HEK293 (cell line): ENCODE results near the gene CRLF2.
A peak's percentile ranks its signal among the peaks of the same experiment; 100 is the strongest.

Source experiments
- CTCF ChIA-PET: fragments of 350-600 bp; formaldehyde crosslinking; extraction: SDS; loops from one replicate; lab custom pipeline; 2021; ENCODE audit warnings: antibody characterized with exemption; lab: Yijun Ruan, JAX
- POLR2A ChIA-PET: fragments of 300-600 bp; formaldehyde crosslinking; extraction: SDS; loops from one replicate; lab custom pipeline; 2020; ENCODE audit warnings: antibody characterized with exemption, inconsistent platforms; lab: Yijun Ruan, JAX
- H3K27ac ChIP-seq: fragments of 200-500 bp; sonication (Bioruptor generic); 2 replicates; pipeline ENCODE4 v1.5.1; 2014; ENCODE audit warnings: low read depth, low read length, control low read depth, inconsistent platforms; ENCODE audit errors: extremely low read depth
- H3K36me3 ChIP-seq, 2 experiments: fragments of 200-500 bp in 1 of 2; sonication (Bioruptor generic) in 1 of 2; 1 replicate in 1 of 2; 2 replicates in 1 of 2; pipeline ENCODE4 v1.5.1; 2014 to 2017; ENCODE audit warnings: inconsistent platforms in 2 of 2, low read length in 2 of 2; ENCODE audit not compliant: control insufficient read depth in 2 of 2, insufficient read depth in 1 of 2
- H3K4me1 ChIP-seq: fragments of 200-500 bp; sonication (Bioruptor generic); 2 replicates; pipeline ENCODE4 v1.5.1; 2014; ENCODE audit warnings: mild to moderate bottlenecking, low read length, inconsistent platforms; ENCODE audit not compliant: control insufficient read depth, insufficient read depth
- H3K4me3 ChIP-seq: 2 replicates; pipeline ENCODE4 v1.5.1; 2011; ENCODE audit warnings: low read depth, mild to moderate bottlenecking, control low read depth, low read length, moderate library complexity
- H3K9me3 ChIP-seq: fragments of 200-500 bp; sonication (Bioruptor generic); 2 replicates; pipeline ENCODE4 v1.5.1; 2014; ENCODE audit warnings: low read depth, low read length, inconsistent platforms; ENCODE audit not compliant: control insufficient read depth, insufficient read depth
- EGR2 ChIP-seq: fragments of 450-650 bp; formaldehyde crosslinking; IDR thresholded peaks from 2 replicates; pipeline ENCODE4 v1.5.1; 2016; ENCODE audit warnings: low read depth, missing biosample characterization, missing genetic modification characterization
- HOXC10 ChIP-seq: sonication (generic); formaldehyde crosslinking; IDR thresholded peaks from 2 replicates; pipeline ENCODE4 v1.8.1; 2023; ENCODE audit warnings: mild to moderate bottlenecking, missing genetic modification reagents
- KLF8 ChIP-seq: fragments of 450-650 bp; formaldehyde crosslinking; IDR thresholded peaks from 2 replicates; pipeline ENCODE4 v1.5.1; 2016; ENCODE audit warnings: missing biosample characterization, missing genetic modification characterization
- PRDM1 ChIP-seq: fragments of 450-650 bp; formaldehyde crosslinking; IDR thresholded peaks from 2 replicates; pipeline ENCODE4; 2016; ENCODE audit warnings: missing biosample characterization, missing genetic modification characterization
- RBAK ChIP-seq: fragments of 450-650 bp; formaldehyde crosslinking; IDR thresholded peaks from 2 replicates; pipeline ENCODE4 v1.5.1; 2016; ENCODE audit warnings: missing biosample characterization, missing genetic modification characterization
- REPIN1 ChIP-seq: fragments of 450-650 bp; formaldehyde crosslinking; IDR thresholded peaks from 2 replicates; pipeline ENCODE4 v1.5.1; 2017; ENCODE audit warnings: missing biosample characterization, missing genetic modification characterization, low read depth
- SALL2 ChIP-seq: fragments of 450-650 bp; formaldehyde crosslinking; IDR thresholded peaks from 2 replicates; pipeline ENCODE4 v1.5.0; 2017; ENCODE audit warnings: missing biosample characterization, mild to moderate bottlenecking, missing genetic modification characterization, borderline replicate concordance
- TCF7L2 ChIP-seq: IDR thresholded peaks from 2 replicates; pipeline ENCODE4 v1.6.1; 2011; ENCODE audit warnings: low read depth, mild to moderate bottlenecking, inconsistent platforms, low read length, moderate library complexity, borderline replicate concordance
- YY1 ChIP-seq: fragments of 450-650 bp; formaldehyde crosslinking; IDR thresholded peaks from 2 replicates; pipeline ENCODE4 v1.5.1; 2018; ENCODE audit warnings: missing biosample characterization, missing genetic modification characterization
- ZBTB17 ChIP-seq: fragments of 450-650 bp; formaldehyde crosslinking; IDR thresholded peaks from 2 replicates; pipeline ENCODE4 v1.5.1; 2016; ENCODE audit warnings: missing biosample characterization, missing genetic modification characterization
- ZNF175 ChIP-seq: fragments of 450-650 bp; formaldehyde crosslinking; IDR thresholded peaks from 2 replicates; pipeline ENCODE4 v1.5.1; 2016; ENCODE audit warnings: missing biosample characterization, missing genetic modification characterization
- ZNF366 ChIP-seq: fragments of 450-650 bp; formaldehyde crosslinking; conservative IDR thresholded peaks from 2 replicates; pipeline ENCODE4 v1.5.1; 2016; ENCODE audit warnings: missing biosample characterization, missing genetic modification characterization
- ZNF423 ChIP-seq: fragments of 450-650 bp; formaldehyde crosslinking; IDR thresholded peaks from 2 replicates; pipeline ENCODE4 v1.5.1; 2016; ENCODE audit warnings: missing biosample characterization, missing genetic modification characterization
- ZNF426 ChIP-seq: fragments of 450-650 bp; formaldehyde crosslinking; IDR thresholded peaks from 2 replicates; pipeline ENCODE4 v1.5.1; 2017; ENCODE audit warnings: missing biosample characterization, missing genetic modification characterization, mild to moderate bottlenecking, inconsistent platforms, moderate library complexity
- ZNF555 ChIP-seq: fragments of 450-650 bp; formaldehyde crosslinking; conservative IDR thresholded peaks from 2 replicates; pipeline ENCODE4 v1.5.1; 2017; ENCODE audit warnings: missing biosample characterization, mild to moderate bottlenecking, missing genetic modification characterization, inconsistent platforms
- ZNF560 ChIP-seq: fragments of 450-650 bp; formaldehyde crosslinking; IDR thresholded peaks from 2 replicates; pipeline ENCODE4 v1.5.1; 2017; ENCODE audit warnings: missing biosample characterization, missing genetic modification characterization, borderline replicate concordance
- ZNF747 ChIP-seq: fragments of 450-650 bp; formaldehyde crosslinking; IDR thresholded peaks from 2 replicates; pipeline ENCODE4 v1.5.1; 2016; ENCODE audit warnings: missing biosample characterization, missing genetic modification characterization
- ZNF768 ChIP-seq: fragments of 450-650 bp; formaldehyde crosslinking; IDR thresholded peaks from 2 replicates; pipeline ENCODE4 v1.5.1; 2018; ENCODE audit warnings: missing biosample characterization, mild to moderate bottlenecking, missing genetic modification characterization
- TF ChIP-seq, protein P1 (sequence below): fragments of 450-650 bp; formaldehyde crosslinking; IDR thresholded peaks from 2 replicates; pipeline ENCODE4 v1.5.1; 2016; ENCODE audit warnings: missing biosample characterization, missing genetic modification characterization
- TF ChIP-seq, protein P2 (sequence below): fragments of 450-650 bp; formaldehyde crosslinking; IDR thresholded peaks from 2 replicates; pipeline ENCODE4 v1.5.1; 2016; ENCODE audit warnings: missing biosample characterization, missing genetic modification characterization, low read depth
- TF ChIP-seq, protein P3 (sequence below): fragments of 450-650 bp; formaldehyde crosslinking; IDR thresholded peaks from 2 replicates; pipeline ENCODE4 v1.5.1; 2016; ENCODE audit warnings: missing biosample characterization, missing genetic modification characterization, borderline replicate concordance

Gene CRLF2

DNA sequence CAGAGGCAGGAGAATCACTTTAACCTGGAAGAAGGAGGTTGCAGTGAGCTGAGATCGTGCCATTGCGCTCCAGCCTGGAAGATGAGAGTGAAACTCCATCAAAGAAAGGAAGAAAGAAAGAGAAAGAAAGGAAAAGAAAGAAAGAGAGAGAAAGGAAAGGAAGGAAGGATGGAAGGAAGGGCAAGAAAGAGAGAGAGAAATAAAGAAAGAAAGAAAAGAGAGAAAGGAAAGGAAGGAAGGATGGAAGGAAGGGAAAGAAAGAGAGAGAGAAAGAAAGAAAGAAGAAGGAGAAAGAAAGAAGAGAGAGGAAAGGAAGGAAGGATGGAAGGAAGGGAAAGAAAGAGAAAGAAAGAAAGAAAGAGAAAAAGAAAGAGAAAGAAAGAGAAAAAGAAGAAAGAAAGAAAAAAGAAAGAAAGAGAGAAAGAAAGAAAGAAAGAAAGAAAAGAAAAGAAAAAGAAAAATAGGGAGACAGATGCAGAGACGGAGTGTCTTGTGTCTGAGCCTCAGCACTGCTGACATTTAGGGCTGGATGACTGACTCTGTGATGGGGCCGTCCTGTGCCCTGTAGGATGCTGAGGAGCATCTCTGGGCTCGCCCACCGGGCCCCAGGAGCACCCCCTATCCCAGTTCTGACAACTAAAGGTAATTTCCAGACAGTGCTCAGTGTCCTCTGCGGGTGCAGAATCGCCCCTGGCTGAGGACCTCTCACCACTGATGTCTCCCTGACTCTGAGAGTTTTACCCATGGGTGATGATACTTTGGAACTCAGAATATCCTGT is 61.7 kb downstream of the CRLF2 start:
- Histone ChIP-seq H3K9me3 (no peaks in the 10 kb centered on the region), H3K4me1 (no peaks in the 10 kb centered on the region), H3K4me3 (no peak overlapping the region), H3K27ac (no peak overlapping the region), H3K36me3 (no peaks in the 10 kb centered on the region)
- ChIA-PET POLR2A (no interaction called here), CTCF (no interaction called here)
- TF ChIP-seq, protein P1, sequence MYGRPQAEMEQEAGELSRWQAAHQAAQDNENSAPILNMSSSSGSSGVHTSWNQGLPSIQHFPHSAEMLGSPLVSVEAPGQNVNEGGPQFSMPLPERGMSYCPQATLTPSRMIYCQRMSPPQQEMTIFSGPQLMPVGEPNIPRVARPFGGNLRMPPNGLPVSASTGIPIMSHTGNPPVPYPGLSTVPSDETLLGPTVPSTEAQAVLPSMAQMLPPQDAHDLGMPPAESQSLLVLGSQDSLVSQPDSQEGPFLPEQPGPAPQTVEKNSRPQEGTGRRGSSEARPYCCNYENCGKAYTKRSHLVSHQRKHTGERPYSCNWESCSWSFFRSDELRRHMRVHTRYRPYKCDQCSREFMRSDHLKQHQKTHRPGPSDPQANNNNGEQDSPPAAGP (tag by site-specific recombination): no peak
- TF ChIP-seq SALL2 (tag by site-specific recombination) (no peak), ZNF175 (tag by site-specific recombination) (no peak), ZNF366 (tag by site-specific recombination) (peak; percentile 63), ZNF768 (tag by site-specific recombination) (no peak), PRDM1 (tag by site-specific recombination) (peak; percentile 79), ZNF423 (tag by site-specific recombination) (no peak)

DNA sequence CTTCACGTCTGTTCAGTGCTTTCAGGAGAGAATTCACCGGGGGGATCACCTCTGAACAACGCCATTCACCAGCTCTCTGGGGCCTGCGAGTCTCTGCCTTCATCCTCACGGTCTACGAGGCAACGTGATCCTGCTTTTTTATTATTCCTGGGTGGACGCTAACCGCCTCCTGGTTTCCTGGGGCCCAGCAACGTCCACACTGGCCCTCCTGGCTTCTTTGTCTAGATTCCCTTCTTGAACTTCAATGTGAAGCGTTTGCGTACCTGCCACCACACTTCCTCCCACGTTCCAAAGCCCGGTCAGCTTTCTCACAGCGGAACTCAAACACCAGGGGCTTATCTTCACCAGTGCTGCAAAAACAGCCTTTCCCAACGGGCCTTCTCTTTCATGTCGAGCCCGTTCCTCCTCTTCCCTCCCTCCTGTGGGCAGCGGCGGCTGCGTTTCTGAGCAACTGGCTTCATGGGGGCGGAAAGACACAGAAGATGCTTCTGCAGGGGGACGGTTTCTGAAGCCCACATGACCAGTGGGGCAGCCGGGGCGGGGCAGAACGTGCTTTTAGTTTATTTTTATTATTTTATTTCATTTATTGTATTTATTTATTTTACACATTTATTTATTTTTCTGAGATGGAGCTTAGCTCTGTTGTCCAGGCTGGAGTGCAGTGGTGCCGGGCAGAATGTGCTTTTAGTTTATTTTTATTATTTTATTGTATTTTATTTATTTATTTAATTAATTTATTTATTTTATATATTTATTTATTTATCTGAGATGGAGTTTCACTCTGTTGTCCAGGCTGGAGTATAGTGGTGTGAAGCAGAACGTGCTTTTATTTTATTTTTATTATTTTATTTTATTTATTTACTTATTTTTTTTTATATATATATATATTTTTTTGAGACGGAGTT is 64.6 kb downstream of the CRLF2 start:
- Histone ChIP-seq H3K9me3 (no peaks in the 10 kb centered on the region), H3K4me1 (no peaks in the 10 kb centered on the region), H3K4me3 (no peak overlapping the region), H3K27ac (no peak overlapping the region), H3K36me3 (no peaks in the 10 kb centered on the region)
- TF ChIP-seq ZNF555 (tag by site-specific recombination): 0 out of 2 replicates have a peak, but pooled peaks have one; percentile 4
- TF ChIP-seq EGR2 (tag by site-specific recombination): peak; percentile 37
- TF ChIP-seq ZBTB17 (tag by site-specific recombination): 0 out of 2 replicates have a peak, but pooled peaks have one; percentile 10
- TF ChIP-seq REPIN1 (tag by site-specific recombination): no peak
- TF ChIP-seq ZNF426: peak; percentile 24
- CTCF ChIA-PET: no interaction called here
- POLR2A ChIA-PET: no interaction called here

GRCh38 chrX:1144293-1144692 is 68.2 kb downstream of the CRLF2 start:
- ChIA-PET CTCF (no interaction called here), POLR2A (no interaction called here)
- no peaks in the 10 kb centered on the region for H3K4me1 ChIP-seq
- no peak overlapping the region for H3K27ac ChIP-seq
- H3K36me3 ChIP-seq: no peaks in the 10 kb centered on the region
- no peak overlapping the region for H3K4me3 ChIP-seq
- H3K9me3 ChIP-seq: no peaks in the 10 kb centered on the region
- TF ChIP-seq, protein P2, sequence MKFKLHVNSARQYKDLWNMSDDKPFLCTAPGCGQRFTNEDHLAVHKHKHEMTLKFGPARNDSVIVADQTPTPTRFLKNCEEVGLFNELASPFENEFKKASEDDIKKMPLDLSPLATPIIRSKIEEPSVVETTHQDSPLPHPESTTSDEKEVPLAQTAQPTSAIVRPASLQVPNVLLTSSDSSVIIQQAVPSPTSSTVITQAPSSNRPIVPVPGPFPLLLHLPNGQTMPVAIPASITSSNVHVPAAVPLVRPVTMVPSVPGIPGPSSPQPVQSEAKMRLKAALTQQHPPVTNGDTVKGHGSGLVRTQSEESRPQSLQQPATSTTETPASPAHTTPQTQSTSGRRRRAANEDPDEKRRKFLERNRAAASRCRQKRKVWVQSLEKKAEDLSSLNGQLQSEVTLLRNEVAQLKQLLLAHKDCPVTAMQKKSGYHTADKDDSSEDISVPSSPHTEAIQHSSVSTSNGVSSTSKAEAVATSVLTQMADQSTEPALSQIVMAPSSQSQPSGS (tag by site-specific recombination): peak; percentile 64; the same call in 1 of the 2 replicates
- no peak for TF ChIP-seq HOXC10
- no peak for TF ChIP-seq RBAK (tag by site-specific recombination)
- TF ChIP-seq, protein P3, sequence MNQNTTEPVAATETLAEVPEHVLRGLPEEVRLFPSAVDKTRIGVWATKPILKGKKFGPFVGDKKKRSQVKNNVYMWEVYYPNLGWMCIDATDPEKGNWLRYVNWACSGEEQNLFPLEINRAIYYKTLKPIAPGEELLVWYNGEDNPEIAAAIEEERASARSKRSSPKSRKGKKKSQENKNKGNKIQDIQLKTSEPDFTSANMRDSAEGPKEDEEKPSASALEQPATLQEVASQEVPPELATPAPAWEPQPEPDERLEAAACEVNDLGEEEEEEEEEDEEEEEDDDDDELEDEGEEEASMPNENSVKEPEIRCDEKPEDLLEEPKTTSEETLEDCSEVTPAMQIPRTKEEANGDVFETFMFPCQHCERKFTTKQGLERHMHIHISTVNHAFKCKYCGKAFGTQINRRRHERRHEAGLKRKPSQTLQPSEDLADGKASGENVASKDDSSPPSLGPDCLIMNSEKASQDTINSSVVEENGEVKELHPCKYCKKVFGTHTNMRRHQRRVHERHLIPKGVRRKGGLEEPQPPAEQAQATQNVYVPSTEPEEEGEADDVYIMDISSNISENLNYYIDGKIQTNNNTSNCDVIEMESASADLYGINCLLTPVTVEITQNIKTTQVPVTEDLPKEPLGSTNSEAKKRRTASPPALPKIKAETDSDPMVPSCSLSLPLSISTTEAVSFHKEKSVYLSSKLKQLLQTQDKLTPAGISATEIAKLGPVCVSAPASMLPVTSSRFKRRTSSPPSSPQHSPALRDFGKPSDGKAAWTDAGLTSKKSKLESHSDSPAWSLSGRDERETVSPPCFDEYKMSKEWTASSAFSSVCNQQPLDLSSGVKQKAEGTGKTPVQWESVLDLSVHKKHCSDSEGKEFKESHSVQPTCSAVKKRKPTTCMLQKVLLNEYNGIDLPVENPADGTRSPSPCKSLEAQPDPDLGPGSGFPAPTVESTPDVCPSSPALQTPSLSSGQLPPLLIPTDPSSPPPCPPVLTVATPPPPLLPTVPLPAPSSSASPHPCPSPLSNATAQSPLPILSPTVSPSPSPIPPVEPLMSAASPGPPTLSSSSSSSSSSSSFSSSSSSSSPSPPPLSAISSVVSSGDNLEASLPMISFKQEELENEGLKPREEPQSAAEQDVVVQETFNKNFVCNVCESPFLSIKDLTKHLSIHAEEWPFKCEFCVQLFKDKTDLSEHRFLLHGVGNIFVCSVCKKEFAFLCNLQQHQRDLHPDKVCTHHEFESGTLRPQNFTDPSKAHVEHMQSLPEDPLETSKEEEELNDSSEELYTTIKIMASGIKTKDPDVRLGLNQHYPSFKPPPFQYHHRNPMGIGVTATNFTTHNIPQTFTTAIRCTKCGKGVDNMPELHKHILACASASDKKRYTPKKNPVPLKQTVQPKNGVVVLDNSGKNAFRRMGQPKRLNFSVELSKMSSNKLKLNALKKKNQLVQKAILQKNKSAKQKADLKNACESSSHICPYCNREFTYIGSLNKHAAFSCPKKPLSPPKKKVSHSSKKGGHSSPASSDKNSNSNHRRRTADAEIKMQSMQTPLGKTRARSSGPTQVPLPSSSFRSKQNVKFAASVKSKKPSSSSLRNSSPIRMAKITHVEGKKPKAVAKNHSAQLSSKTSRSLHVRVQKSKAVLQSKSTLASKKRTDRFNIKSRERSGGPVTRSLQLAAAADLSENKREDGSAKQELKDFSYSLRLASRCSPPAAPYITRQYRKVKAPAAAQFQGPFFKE: no peak
- TF ChIP-seq ZNF747 (tag by site-specific recombination): no peak
- no peak for TF ChIP-seq YY1
- no peak for TF ChIP-seq ZNF560 (tag by site-specific recombination)
- no peak for TF ChIP-seq ZNF768 (tag by site-specific recombination)
- TF ChIP-seq TCF7L2: peak; percentile 49
- 0 out of 2 replicates have a peak, but pooled peaks have one; percentile 51 for TF ChIP-seq KLF8 (tag by site-specific recombination)
